ENCODE measurements around the gene CRTAC1. TPM values are rescaled to one million over a fixed set of nuclear protein-coding genes. Genes with fewer than 3 reads are reported as not detected.

CRTAC1 gene
- polyA plus RNA-seq, 2 of the 4 experiments (the other 2 are of a cell fraction): 0.32 to 0.39 TPM

GRCh38 chr10:97875391-97875790, 155.0 kb downstream of the CRTAC1 start (continued):
- TF ChIP-seq ELK1 (IDR thresholded peaks at IDR 0.05; ENCODE audit: low read depth, low read length) (no peak), CTCF (IDR thresholded peaks at IDR 0.05) (no peak), HOXB13 (CRISPR knock-in tag; IDR thresholded peaks at IDR 0.05; ENCODE audit: low read depth) (no peak), GATA3 (IDR thresholded peaks at IDR 0.05; ENCODE audit: borderline replicate concordance) (no peak), PBX3 (IDR thresholded peaks at IDR 0.05) (no peak)

GRCh38 chr10:97874332-97874731, 156.1 kb downstream of the CRTAC1 start:
- no peak overlapping the region for H3K4me2 ChIP-seq
- no peak for ATAC-seq
- H3K27ac ChIP-seq: no peak overlapping the region
- CTCF ChIA-PET: interaction anchor here (0.9 to 21.3 kb wide), 8 partner anchors 9 to 197 kb away, joined by 3 to 649 read pairs (median 3); no protein-coding TSS in a partner anchor
- peaks cover 4% of the 10 kb centered on the region; the same call in 1 of the 3 replicates for H3K4me1 ChIP-seq
- no peak for FAIRE-seq
- POLR2A ChIA-PET: no interaction called here
- WGBS (ENCODE audit: missing lambda C conversion rate): 51% methylated on average over 6 of the region's 6 CpGs
- TF ChIP-seq SMC3 (IDR thresholded peaks at IDR 0.05) (no peak), ESRRA (IDR thresholded peaks at IDR 0.05; ENCODE audit: borderline replicate concordance, low read length) (no peak), HMGXB4 (CRISPR knock-in tag; IDR thresholded peaks at IDR 0.05; ENCODE audit: borderline replicate concordance) (no peak), HOXB13 (CRISPR knock-in tag; IDR thresholded peaks at IDR 0.05; ENCODE audit: low read depth) (no peak), CBX2 (IDR thresholded peaks at IDR 0.05; ENCODE audit: borderline replicate concordance, low read depth) (no peak), ZNF302 (CRISPR knock-in tag; IDR thresholded peaks at IDR 0.05) (no peak), FOSB (CRISPR knock-in tag; IDR thresholded peaks at IDR 0.05) (no peak), REST (IDR thresholded peaks at IDR 0.05) (no peak)
- no peaks in the 10 kb centered on the region for H3K9me3 ChIP-seq
- no peak for DNase-seq (ENCODE audit: low read depth in 1 of 2, low spot score in 1 of 2)
- no peak overlapping the region for H3K4me3 ChIP-seq

- ChIA-PET POLR2A (no interaction called here), CTCF (interaction anchor here (0.5 to 21.3 kb wide), 10 partner anchors 8 to 196 kb away, joined by 3 to 649 read pairs (median 3); no protein-coding TSS in a partner anchor)
- Histone ChIP-seq H3K27ac (no peak overlapping the region), H3K9me3 (no peaks in the 10 kb centered on the region), H3K4me3 (no peak overlapping the region), H3K4me1 (peaks cover 12% of the 10 kb centered on the region), H3K4me2 (no peak overlapping the region)
- 86% methylated on average over 6 of the region's 6 CpGs for WGBS (ENCODE audit: missing lambda C conversion rate)
- ATAC-seq (no peak), DNase-seq (ENCODE audit: low read depth in 1 of 2, low spot score in 1 of 2) (no peak), FAIRE-seq (no peak)
- TF ChIP-seq NFE2L2 (conservative IDR thresholded peaks at IDR 0.05; ENCODE audit: low read length) (no peak), HOXB5 (CRISPR knock-in tag; IDR thresholded peaks at IDR 0.05) (no peak), MYC (IDR thresholded peaks at IDR 0.05; ENCODE audit: borderline replicate concordance, low read length) (no peak), ELK1 (IDR thresholded peaks at IDR 0.05; ENCODE audit: low read depth, low read length) (no peak), JUN (IDR thresholded peaks at IDR 0.05) (no peak), EHMT2 (IDR thresholded peaks at IDR 0.05; ENCODE audit: low read depth) (no peak), HES2 (IDR thresholded peaks at IDR 0.05) (no peak), BCL3 (IDR thresholded peaks at IDR 0.05) (no peak)
These were observed 156.9 kb downstream of the CRTAC1 start for GRCh38 chr10:97873569-97873968.

All from A549 (cell line).